ENCODE data around the gene UPK2. TPM values are rescaled to one million over a fixed set of nuclear protein-coding genes. Genes with fewer than 3 reads are reported as not detected.
"Not testable (repeated sequence)": the region's sequence is repeated elsewhere in the genome, so short reads cannot be mapped to it uniquely, and the experiment has no call there.

The UPK2 gene
- polyA plus RNA-seq, 2 of the 4 experiments (the other 2 are of a cell fraction) = 0.37 to 0.92 TPM

- POLR2A ChIA-PET; ATAC-seq; H3K4me2 ChIP-seq; DNase-seq (ENCODE audit: low read depth in 1 of 2, low spot score in 1 of 2); H3K9me3 ChIP-seq; H3K4me1 ChIP-seq; FAIRE-seq; H3K27ac ChIP-seq; H3K4me3 ChIP-seq: not testable (repeated sequence)
- WGBS (ENCODE audit: missing lambda C conversion rate) = 73% methylated on average over 5 of the region's 6 CpGs
- CTCF ChIA-PET = interaction anchor here (1.2 to 3.2 kb wide), 3 partner anchors 10 to 264 kb away, joined by 3 to 22 read pairs (median 3); no protein-coding TSS in a partner anchor
Observed at GRCh38 chr11:118953976-118954375, 2.1 kb upstream of the UPK2 start.

- FAIRE-seq (no peak), DNase-seq (ENCODE audit: low read depth in 1 of 2, low spot score in 1 of 2) (no peak), ATAC-seq (peak in 1 of 2 experiments; percentile 26; a peak in 2 of 6 replicates)
- 29% methylated on average over 8 of the region's 14 CpGs for WGBS (ENCODE audit: missing lambda C conversion rate)
- no peaks in the 10 kb centered on the region for H3K9me3 ChIP-seq
- H3K4me2 ChIP-seq = no peak overlapping the region
- no peak overlapping the region for H3K4me3 ChIP-seq
- no peak overlapping the region for H3K27ac ChIP-seq
- ChIA-PET CTCF (interaction anchor here (0.5 to 5.5 kb wide), 52 partner anchors 9 to 492 kb away, joined by 3 to 61 read pairs (median 4); partner anchors contain the start of genes CXCR5 and FOXR1), POLR2A (no interaction called here)
- H3K4me1 ChIP-seq = peaks cover 4% of the 10 kb centered on the region; the same call in 1 of the 3 replicates
- TF ChIP-seq MAX (IDR thresholded peaks at IDR 0.05) (no peak), ZSCAN20 (CRISPR knock-in tag; IDR thresholded peaks at IDR 0.05) (no peak)
Observed at GRCh38 chr11:118956847-118957469, 860 bp downstream of the UPK2 start.

- Histone ChIP-seq H3K4me3 (no peak overlapping the region), H3K4me1 (peaks cover 4% of the 10 kb centered on the region; the same call in 1 of the 3 replicates), H3K27ac (no peak overlapping the region), H3K9me3 (no peaks in the 10 kb centered on the region), H3K4me2 (no peak overlapping the region)
- no peak for TF ChIP-seq RAD21 (conservative IDR thresholded peaks at IDR 0.05 in 1 of 2, IDR thresholded peaks at IDR 0.05 in 1 of 2)
- TF ChIP-seq, protein P1, sequence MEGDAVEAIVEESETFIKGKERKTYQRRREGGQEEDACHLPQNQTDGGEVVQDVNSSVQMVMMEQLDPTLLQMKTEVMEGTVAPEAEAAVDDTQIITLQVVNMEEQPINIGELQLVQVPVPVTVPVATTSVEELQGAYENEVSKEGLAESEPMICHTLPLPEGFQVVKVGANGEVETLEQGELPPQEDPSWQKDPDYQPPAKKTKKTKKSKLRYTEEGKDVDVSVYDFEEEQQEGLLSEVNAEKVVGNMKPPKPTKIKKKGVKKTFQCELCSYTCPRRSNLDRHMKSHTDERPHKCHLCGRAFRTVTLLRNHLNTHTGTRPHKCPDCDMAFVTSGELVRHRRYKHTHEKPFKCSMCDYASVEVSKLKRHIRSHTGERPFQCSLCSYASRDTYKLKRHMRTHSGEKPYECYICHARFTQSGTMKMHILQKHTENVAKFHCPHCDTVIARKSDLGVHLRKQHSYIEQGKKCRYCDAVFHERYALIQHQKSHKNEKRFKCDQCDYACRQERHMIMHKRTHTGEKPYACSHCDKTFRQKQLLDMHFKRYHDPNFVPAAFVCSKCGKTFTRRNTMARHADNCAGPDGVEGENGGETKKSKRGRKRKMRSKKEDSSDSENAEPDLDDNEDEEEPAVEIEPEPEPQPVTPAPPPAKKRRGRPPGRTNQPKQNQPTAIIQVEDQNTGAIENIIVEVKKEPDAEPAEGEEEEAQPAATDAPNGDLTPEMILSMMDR (IDR thresholded peaks at IDR 0.05) = no peak
- FAIRE-seq (no peak), ATAC-seq (no peak), DNase-seq (ENCODE audit: low read depth in 1 of 2, low spot score in 1 of 2) (no peak)
- POLR2A ChIA-PET = no interaction called here
- CTCF ChIA-PET = interaction anchor here (0.5 to 5.5 kb wide), 34 partner anchors 9 to 493 kb away, joined by 3 to 61 read pairs (median 5); partner anchors contain the start of genes CXCR5 and FOXR1
- 70% methylated on average over 9 of the region's 11 CpGs for WGBS (ENCODE audit: missing lambda C conversion rate)
Observed at GRCh38 chr11:118957549-118957948, 1.5 kb downstream of the UPK2 start.

- Histone ChIP-seq H3K4me1 (peaks cover 4% of the 10 kb centered on the region; the same call in 1 of the 3 replicates), H3K4me2 (no peak overlapping the region), H3K4me3 (no peak overlapping the region), H3K9me3 (no peaks in the 10 kb centered on the region), H3K27ac (no peak overlapping the region)
- FAIRE-seq = no peak
- ATAC-seq = no peak
- 74% methylated on average over 6 of the region's 8 CpGs for WGBS (ENCODE audit: missing lambda C conversion rate)
- TF ChIP-seq TFCP2L1 (CRISPR knock-in tag; IDR thresholded peaks at IDR 0.05) (no peak), ZSCAN20 (CRISPR knock-in tag; IDR thresholded peaks at IDR 0.05) (no peak), RNF2 (IDR thresholded peaks at IDR 0.05; ENCODE audit: borderline replicate concordance, low read depth) (no peak), NR3C1 (IDR thresholded peaks at IDR 0.05) (no peak), CBX8 (IDR thresholded peaks at IDR 0.05) (no peak), MYC (IDR thresholded peaks at IDR 0.05; ENCODE audit: borderline replicate concordance, low read length) (no peak), RARB (CRISPR knock-in tag; IDR thresholded peaks at IDR 0.05) (no peak)
- TF ChIP-seq, protein P2, sequence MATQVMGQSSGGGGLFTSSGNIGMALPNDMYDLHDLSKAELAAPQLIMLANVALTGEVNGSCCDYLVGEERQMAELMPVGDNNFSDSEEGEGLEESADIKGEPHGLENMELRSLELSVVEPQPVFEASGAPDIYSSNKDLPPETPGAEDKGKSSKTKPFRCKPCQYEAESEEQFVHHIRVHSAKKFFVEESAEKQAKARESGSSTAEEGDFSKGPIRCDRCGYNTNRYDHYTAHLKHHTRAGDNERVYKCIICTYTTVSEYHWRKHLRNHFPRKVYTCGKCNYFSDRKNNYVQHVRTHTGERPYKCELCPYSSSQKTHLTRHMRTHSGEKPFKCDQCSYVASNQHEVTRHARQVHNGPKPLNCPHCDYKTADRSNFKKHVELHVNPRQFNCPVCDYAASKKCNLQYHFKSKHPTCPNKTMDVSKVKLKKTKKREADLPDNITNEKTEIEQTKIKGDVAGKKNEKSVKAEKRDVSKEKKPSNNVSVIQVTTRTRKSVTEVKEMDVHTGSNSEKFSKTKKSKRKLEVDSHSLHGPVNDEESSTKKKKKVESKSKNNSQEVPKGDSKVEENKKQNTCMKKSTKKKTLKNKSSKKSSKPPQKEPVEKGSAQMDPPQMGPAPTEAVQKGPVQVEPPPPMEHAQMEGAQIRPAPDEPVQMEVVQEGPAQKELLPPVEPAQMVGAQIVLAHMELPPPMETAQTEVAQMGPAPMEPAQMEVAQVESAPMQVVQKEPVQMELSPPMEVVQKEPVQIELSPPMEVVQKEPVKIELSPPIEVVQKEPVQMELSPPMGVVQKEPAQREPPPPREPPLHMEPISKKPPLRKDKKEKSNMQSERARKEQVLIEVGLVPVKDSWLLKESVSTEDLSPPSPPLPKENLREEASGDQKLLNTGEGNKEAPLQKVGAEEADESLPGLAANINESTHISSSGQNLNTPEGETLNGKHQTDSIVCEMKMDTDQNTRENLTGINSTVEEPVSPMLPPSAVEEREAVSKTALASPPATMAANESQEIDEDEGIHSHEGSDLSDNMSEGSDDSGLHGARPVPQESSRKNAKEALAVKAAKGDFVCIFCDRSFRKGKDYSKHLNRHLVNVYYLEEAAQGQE (IDR thresholded peaks at IDR 0.05) = no peak
- POLR2A ChIA-PET = no interaction called here
- CTCF ChIA-PET = interaction anchor here (0.5 to 5.5 kb wide), 14 partner anchors 8 to 493 kb away, joined by 3 to 61 read pairs (median 8); partner anchors contain the start of gene FOXR1
- DNase-seq (ENCODE audit: low read depth in 1 of 2, low spot score in 1 of 2) = no peak
Observed at GRCh38 chr11:118957968-118958367, 1.9 kb downstream of the UPK2 start.

Data from A549 (cell line).